GM21390 (cell line): ENCODE results near the gene KCNQ1.

Experiments used
- ATAC-seq: cut with Tn5 transposase; IDR thresholded peaks from one replicate; pipeline ENCODE4 v1.9.1; 2021; ENCODE audit not compliant: unreplicated experiment

Gene KCNQ1

DNA sequence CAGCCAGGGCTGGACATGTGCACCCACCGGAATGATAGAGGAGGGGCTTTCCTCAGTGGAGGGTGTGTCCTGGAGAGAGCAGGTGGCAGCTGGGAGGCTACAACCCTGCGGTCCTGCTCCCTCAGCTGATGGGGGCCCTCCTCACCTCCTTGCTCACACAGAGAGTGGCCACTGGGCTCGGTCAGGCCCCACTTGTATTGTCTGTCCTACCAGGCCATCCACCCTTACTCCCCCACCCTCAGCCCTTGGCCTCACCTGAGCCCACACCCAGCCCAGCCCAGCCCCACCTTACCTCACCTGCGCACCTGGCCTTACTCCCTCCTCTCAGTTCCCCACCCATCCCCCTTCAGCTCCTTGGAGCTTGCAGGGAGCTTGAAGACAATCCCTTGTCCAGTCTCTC is 3.6 kb upstream of the KCNQ1 start:
- ATAC-seq: no peak

DNA sequence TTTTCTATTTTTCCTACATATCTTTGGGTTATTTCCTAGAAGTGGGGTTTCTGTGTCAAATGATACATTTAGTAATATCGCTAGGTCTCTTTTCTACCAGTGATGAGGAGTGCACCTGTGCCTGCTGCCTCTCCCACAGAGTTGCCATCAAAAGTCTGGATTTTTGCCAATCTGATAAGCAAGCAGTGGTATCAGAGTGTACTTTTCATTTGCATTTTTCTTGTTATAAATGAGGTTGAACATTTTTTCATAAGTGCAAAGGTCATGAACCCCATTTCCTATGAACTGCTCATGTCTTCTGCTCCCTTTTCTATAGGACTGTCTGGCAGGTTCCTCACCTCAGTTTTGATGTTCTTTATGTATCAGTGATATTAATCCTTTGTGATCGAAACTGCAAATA is 2.2 kb upstream of the KCNQ1 start:
- no peak for ATAC-seq

DNA sequence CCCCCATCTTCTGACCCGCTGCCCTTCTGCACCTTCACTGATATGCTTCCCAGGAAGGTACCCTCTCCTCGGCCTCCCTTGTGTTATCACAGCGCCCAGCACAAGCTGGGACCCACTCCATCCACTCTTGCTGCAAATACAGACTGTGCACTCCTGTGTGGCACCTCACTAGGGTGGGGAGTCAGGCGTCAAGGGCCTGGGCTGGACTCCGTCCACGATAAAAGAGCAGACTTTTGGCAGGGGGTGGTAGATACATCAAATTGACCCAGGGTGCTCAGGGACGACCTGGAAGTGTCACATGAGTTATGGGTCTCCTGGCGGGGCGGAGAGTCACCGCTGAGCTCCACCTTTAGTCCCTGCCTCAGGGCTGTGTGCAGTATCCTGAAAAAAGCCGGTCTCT is 1.4 kb upstream of the KCNQ1 start:
- no peak for ATAC-seq

DNA sequence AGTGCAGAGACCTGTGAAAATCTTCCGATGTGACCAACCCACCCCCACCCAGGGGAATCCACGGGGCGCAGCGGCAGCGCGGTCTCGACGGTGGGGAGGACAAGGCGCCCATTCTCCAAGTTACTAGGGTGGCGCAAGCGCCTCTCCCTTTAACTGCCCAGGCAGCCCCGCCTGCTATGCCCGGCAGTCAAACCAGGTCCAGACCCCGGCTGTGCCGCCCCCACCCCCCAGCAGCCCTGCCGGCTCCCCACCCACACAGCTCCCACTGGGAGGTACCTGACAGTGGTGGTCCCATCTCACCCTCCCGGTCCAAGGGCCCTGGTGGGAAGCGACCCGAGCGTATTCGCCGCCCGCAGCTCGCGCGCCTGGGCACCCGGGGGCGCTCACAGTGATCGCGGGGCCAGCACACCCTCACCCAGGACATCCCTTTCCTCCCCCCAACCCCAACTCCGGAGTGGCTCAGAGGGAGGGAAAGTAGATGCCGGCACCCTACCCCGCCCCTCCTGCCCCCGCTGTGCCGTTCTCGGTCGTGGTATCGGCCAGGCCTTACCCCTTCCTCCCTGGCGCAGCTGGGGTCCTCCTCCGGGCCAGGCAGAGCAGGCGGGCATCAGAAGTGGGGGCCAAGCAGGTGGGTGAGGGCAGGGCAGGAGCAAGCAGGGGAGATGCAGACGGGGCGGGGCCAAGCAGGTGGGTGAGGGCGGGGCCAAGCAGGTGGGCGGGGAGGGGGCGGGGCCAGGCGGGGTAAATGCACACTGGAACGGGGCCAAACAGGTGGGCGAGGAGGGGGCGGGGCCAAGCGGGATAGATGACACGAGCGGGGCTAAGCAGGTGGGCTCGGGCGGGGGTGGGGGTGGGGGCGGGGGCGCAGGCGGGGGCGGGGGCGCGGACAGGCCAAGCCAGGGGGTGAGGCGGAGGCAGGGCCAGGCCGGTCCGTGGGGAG is 657 bp upstream of the KCNQ1 start, which contains the start of gene TRPM5:
Gene TRPM5 (minus strand): TSS at position 634 of the 940 bp plus-strand sequence. CDS start 21,478 bp downstream, outside the sequence.
- no peak for ATAC-seq

DNA sequence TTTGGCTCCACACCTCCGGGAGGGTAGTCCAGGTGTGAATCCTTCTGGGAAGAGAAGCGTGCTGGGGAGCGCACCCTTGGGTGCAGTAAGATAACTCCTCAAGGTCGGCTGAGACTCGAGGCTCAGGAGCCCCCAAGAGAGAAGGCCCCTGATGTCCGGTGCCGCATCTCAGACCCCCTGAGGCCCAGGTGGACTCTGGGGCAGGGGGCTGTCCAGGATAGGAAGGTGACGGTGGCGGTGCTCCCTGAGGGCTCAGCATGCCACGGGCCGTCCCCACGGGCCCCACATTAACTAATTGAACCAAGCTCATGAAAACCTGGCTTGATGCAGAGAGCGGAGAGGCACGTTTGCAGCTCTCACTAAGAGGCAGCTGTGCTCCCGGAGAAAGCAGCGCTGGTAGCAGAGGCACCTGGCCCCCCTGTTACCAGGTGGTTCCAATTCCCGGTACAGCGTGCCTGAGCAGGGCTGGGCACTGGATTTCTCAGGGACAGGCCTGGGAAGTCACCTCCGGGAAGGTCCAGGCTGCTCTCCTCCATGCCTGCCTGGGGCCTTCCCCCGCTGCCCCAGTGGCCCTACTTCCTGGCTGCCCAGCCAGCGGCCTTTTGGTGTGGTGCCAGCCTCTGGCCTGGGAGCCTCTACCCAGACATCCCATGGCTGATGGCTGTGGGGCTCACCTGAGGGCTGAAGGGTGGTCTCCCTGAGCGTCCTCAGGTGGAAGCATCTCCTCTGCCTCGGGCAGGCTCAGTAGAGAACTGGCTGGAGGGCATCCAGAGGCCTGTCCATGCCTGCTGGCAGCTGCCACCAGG is 1.1 kb downstream of the KCNQ1 start:
- ATAC-seq: no peak

DNA sequence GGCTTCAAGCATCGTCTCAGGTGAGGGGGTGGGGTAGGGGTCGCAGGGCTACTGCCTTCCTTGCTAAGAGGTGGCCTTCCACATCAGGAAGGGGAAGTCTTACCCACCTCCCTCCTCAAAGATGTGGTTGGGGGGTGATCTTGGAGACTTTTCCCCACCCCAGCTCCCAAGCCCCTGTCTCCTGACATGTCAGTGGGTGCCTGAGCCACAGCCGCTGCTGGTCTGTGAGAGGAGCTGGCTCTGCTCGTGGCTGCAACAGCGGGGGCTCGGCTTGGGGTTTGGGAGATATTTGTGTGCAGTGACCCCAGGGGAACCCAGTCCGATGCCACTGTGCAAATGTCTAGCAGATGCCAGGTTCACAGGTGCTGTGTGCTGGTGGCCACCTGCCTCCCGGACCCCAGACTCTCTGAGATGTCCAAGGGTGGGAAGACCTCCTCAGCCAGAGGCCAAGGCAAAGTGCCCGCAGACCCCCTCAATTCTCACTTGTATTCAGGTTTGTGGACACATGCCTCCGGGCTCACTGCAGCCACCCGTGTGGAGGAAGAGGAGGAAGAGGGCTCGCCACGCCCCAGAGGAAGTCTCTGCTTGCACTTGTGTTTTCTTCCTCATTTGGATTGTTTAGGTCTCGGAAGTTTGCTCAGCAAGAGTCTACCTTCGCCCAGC is 1.9 kb downstream of the KCNQ1 start:
- ATAC-seq: no peak

DNA sequence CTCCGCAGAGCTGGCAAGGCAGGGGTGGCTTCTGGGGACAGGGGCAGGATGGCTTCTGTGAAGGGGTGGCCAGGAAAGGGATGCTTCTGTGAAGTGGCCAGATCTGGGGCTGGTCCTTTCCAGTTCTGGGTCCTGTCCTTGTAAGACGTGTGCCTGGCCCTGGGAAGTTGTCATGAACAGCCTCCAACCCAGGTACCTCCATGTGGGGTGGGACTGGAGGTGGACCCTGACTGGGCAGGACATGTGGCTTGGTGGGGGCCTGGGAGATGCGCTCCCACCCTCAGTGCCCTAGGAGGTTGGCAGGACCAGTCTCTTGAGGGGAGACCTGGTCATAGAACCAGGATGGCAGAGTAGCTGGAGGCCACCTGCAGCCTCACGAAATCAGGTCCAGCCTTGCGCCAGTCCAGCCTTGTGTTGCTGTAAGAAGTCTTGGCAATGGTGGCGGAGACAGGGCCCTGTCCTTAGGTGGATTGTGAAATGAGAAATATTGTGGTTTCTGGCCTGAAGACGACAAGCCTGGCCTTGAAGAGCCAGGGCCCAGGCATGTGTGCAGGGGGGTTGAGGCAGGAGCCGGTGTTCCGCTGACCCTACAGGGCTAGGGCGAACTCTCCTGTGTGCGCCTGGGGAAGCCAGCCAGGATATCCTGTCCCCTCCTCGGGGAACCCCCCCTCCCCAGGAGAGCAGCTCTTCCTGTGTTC is 2.6 kb downstream of the KCNQ1 start:
- ATAC-seq: no peak

DNA sequence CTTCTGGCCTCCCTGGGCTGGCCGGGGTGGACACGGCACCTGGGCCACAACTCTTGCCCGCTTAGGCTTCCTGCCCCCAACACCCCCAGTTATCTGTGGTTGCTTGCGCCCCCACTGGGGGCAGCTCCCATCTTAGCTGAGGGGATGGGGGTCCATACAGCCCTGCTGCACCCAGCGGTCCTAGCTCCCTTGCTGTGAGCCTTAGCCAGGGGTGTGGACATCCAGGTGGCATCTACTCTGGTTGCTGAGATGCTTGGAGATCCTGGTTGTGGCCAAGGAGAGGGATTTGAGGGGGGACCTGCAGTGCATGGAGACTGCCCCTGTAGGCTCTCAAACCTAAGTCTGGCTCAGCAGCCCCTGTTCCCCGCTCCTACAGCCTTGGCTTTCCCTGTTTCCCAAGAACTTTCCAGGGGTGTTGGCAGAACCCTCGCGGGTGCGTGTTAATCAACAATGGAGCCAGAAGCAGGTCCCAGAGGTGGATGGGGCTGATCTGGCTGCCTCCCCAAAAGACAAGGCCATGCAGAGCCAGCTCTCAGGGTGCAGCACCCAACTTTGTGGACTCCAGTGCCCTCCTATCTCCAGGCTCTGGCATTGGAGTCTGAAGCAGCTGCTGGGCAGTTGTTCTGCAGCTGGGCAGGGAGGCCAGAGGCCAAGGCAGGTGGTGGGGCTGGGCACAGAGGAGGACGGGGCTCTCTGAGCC is 3.3 kb downstream of the KCNQ1 start:
- ATAC-seq: no peak

DNA sequence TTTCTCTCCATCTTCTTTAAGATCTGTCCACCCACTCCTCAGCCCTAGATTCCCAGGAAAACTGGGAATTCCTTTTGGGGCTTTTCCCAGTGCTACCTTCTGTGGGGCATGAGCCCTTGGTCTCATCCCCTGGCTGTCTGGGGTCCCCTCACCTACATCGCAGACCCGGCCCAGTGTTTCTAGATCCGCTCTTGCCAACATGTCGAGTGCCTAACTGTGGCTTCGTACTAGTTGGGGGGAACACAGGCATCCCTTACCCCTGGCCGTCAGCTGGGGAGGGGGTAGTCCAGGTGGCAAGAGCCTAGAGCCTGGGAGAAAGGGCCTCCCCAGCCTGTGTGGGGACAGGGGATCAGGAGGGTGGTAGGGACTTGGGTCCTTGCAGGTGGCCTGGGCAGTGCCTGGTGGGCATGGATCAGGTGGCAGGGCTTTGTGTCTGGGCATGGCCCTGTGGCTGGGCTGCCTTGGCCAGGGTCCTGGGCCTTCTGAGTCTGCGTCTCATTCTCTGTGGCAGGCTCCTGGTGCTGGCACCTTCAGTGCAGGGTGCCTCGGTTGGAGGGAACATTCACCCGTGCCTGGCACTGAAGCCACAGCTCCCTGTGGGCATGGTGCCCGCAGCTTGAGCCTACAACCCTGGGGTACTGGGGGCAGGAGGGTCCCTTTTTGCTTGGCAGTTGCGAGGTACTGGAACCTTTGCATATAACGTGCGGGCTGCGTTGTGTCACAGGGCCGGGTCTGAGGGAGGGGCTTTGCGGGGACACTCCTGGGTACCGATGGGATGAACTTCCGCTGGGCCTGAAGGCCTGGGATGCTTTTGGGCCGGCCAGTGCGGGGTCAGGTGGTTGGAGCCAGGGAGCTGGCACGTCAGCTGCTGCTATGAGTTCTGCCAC is 4.1 kb downstream of the KCNQ1 start:
- ATAC-seq: no peak

DNA sequence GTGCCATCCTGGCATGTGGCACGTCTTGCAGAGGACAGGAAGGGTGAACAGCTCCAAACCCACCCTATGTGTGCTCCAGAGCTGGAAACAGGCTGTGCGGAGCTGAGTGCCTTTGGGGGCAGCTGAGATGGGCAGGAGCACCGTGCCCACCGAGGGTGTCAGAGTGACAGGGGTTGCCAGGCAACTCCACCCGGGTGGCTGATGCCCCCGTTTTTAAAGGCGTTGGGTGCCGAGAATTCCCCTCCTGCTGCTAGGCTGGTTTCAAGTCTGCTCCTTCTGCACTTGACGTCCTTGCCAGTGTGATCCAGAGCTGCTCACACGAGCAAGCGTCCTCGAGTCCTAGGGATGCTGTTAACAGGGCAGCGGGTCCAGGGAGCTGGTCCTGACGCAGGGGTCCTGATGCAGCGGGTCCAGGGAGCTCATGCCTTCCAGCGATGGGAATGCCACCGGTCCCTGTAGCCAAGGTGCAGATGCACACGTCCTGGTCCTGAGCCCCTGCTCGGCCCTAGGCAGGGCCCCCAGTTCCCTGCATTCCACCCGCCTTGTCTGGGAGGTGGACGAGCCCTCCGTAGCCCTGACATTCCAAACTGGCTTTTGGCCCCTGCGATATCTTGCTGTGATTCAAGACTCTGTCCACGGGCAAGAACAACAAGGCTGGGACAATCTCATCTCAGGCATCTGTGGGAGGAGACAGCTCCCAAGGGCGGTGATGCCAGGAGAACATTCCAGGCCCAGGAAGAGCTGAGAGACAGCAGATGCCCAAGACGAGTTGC is 4.9 kb downstream of the KCNQ1 start:
- no peak for ATAC-seq

DNA sequence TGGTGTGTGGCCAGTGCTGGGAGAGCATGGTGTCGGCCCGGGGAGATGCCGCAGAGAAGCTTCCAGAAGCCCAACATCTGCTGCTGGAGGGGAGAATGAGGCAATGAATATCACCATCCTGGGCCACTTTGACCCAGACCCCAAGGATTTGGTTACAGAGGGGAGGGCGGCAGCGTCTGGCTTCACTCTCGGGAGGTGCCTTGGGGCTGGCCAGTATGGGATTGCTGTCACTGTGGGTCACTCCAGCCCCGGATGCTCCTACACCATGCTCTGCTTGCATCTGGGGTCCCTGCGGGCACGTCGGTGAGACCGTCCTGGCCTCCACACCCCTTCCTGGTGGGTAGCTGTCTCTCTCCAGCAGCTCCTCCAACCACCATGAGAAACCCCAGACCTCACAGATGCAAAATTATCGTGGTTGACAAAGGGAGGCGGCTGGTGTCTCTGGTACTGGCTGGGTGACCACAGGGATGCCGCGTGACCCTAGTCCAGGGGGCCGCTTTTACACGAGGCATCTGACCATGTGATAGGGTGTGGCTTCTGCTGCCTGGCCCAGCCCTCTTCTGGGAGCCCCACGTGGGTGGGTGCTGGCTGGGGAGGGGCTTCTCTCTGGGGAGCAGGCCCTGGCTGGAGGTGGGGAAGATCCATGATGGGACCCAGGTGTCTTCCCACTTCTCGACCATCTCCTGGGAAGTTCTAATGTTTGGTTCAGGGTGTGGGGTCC is 5.7 kb downstream of the KCNQ1 start:
- no peak for ATAC-seq

DNA sequence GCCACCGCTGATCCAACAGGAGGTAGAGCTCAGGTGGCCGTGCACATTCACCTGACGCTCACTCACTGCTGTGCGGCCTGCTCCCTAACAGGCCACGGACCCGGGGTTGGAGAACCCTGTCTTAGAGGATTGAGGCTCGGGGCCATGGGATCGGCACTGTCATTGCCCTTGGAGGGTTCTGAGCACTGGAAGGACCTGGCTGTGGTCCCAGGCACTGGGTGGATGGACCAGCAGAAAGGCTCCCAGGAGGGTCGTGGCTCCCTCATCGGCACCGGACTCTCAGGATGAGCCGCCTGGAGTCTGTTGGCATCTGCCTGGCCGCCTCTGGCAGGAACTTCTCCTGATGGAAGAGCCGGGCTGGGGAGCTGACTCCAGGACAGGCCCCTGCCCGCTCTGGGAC is 6.5 kb downstream of the KCNQ1 start:
- ATAC-seq: no peak

DNA sequence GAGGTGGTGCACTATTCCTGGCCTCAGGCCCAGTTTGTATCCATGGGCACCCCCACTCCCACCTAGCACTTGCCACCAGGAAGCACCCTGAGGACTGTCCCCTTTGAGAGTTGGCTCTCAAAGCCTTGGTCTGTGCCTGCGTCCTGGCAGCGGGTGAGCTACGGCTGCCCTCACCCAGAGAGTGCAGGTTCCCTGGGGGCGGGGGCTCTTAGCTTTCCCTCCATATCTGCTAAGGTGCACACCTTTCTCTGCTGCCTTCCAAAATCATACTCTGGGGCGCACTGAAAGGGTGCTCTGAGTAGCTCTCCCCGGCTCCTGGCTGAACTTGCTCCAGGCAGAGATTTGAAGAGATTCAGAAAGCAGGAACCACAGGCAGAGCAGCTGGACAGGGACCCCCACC is 7.1 kb downstream of the KCNQ1 start:
- ATAC-seq: no peak

DNA sequence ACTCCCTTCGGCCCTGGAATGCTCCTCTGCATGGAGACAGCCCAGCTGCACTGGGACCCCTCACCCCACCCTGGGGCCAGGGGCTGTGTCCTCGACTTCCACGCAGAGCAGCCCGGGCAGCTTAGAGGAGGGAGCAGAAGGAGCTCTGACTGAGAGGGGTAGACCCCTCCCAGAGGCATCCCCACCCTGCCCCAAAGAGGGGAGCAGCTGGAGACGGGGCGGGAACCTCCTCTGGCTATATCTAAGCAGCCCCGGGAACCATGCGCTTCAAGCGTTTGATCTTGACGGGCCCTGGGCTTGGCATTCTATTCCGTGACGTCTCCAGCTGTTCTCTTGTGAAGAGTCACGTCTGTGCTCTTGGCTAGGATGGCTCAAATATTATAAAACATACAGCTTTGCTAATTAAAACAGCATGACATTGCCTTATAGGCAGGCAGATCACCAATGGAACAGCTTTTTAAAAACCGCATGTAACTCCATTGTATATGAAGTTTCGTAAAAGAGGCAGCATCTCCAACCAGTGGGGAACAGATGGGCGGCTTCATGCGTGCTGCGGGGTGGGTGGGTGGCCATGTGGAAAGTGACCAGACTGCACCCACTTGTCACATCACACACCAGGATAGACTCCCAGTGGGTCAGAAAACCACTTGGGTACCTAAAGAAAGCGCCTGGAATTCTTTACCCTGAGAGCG is 7.7 kb downstream of the KCNQ1 start:
- no peak for ATAC-seq

DNA sequence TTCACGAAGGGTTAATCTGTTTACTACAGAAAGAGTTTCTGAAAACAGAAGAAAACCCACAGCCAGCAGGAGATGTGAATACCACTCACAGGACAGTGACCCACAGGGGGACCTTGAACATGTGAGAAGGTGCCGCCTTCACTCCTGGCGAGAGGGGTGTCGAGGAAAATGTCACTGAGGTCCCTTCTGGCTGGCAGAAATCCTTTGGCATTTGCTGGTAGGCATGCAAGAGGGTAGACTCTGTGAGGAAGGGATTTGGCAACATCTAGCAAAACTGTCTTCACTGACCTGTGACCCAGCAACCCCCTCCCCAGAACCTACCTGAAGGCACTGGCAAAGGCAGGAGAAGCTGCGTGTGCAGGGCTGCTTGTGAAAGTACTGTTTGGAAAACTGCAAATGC is 8.6 kb downstream of the KCNQ1 start:
- no peak for ATAC-seq

DNA sequence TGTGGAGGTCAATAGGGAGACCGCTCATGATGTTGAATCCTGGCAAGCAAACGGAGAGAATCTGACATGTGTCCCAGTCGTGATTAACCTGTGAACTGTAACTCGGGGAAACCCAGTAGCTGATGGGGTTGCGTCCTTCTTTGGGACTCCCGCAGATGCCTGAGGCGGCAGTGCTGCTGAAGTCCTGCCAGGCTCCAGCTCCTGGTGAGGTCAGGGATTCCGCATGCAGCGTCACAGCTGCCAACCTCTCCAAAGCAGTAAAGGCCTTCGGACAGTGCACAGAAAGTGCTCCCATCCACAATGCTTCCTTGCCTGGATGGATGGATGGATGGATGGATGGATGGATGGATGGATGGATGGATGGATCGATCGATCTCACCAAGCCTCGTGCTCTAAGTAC is 13.5 kb downstream of the KCNQ1 start:
- ATAC-seq: no peak

DNA sequence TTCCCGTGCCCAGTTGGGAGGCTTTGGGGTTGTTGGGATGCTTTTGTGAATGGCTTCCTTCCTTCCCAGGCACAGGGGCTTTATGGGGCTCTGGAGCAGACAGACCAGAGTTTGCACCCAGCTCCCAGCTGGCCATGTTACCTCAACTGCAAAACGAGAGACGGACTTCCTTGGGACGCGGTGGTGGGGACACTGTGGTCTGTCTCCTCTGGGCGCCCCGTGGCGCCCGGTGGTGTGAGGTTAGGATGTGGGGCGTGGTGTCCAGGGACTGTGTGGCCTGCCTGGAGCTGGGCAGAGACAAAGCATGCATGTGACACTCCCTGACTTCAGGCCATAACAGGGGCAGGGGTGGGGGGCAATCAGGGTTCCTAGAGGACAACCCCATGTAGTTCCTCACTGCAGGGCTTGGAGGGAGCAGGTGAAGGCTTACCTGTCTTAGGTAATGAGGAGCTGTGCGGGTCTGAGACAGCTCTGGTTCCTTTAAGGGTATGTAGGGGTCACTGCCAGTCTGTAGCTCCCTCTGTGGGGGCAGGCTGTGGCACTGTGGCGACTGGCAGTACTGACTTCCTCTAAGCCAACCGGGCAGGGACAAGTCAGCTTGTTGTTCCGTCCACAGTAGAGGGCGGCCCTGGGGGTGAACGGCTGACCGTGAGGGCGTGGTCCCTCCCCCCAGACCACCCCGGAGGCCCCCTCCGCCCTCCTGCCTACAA is 14.4 kb downstream of the KCNQ1 start:
- ATAC-seq: no peak
